HG02938 (cell line): ENCODE measurements around the gene EPN1.
A peak's percentile ranks its signal among the peaks of the same experiment; 100 is the strongest.

Source experiments
- ATAC-seq: cut with Tn5 transposase; IDR thresholded peaks from one replicate; pipeline ENCODE4 v1.9.1; 2021; ENCODE audit warnings: mild to moderate bottlenecking, moderate library complexity; ENCODE audit not compliant: unreplicated experiment

EPN1 gene

DNA sequence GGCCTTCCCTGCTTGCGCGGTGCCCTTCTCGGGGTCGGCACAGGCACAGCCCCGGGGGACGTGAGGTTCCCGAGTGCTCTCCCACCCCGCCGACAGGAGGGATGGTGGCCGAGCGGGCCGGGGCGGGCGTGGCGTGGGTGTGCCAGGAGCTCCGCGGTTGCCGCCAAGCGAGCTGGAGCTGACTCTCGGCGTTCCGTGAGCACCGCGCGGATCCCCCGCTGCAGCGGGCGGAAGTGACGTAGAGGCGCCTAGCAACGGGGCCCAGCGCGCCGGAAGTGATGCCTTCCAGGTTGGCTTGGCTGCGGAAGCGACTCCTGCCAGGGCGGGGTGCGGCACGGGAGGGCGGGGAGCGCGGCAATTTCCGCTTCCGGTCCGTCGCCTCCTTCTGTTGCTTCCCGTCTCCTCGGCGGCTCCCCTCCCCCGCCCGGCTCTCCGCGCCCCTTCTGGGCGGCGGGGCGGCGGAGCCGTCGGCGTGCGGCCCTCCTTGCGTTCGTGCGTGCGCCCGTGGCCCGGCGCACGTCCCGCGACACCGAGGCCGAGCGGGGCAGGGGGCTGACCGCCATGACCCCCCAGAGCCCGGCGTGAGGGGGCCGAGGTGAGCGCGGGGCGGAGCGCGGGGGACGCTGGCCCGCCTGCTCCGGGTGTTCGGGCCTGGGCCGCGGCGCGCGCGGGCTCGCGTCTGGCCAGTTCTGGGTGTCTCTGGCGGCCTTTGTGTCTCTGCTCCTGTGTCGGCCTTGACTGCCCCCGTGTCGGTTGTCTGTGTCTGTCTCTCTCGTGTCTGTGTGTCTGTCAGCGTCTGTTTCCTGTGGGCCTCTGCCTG is at the start of gene EPN1:
EPN1 (plus strand) TSS at position 386 of the 820 bp plus-strand sequence. CDS start 3,402 bp downstream, outside the sequence.
- ATAC-seq = peak; percentile 51

DNA sequence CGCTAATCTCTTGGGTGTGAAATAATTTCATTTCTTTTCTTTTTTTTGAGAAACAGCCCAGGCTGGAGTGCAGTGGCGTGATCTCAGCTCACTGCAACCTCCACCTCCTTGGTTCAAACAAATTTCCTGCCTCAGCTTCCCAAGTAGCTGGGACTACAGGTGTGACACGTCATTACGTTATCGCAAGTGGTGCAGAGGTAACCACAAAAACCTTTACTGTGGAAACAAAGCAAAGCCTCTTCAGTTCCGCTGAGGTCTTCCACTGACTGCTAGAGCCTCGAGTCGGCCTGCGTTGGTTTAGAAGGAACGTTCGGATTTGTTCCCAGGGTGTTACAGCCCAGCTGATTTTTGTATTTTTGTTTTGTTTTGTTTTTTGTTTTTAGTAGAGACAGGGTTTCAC is 48.7 kb upstream of the EPN1 start:
- ATAC-seq = no peak

DNA sequence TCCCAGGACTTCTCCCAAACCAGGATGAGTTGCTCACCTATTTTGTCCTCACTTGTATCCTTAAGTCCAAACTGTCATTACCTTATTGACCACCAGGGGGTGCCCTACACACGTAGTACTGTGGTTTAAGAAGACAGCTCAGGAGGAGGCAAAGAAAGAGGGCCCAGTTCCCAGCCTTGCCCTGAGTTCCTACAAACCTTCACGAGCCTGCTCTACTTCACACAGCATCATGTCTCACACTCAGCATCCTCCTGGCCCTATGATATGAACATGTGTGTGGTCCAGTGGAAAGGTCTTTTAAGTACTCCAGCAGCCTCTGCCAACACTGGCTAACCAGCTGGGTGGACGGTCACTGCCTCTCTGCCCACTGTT is 42.6 kb upstream of the EPN1 start:
- no peak for ATAC-seq

DNA sequence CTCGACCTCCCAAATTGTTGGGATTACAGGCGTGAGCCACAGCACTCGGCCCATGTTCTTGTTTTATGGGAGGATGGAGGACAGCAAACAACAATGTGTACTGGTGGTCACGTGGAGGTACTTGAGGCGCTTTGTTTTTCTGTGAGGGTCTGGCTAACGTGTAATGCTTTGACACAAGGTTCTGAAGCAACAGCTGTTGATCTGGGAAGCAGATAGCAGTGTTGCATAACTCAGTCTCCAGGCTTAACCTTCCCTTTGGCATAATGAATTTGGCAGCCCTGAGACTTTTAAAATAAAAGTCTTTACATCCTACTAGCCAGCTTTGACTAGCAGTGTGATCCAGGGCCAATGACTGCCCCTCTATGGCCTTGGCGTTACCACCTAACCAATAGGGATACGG is 41.2 kb upstream of the EPN1 start:
- no peak for ATAC-seq

- ATAC-seq = no peak
Observed at GRCh38 chr19:55635334-55635717, 39.7 kb upstream of the EPN1 start.

DNA sequence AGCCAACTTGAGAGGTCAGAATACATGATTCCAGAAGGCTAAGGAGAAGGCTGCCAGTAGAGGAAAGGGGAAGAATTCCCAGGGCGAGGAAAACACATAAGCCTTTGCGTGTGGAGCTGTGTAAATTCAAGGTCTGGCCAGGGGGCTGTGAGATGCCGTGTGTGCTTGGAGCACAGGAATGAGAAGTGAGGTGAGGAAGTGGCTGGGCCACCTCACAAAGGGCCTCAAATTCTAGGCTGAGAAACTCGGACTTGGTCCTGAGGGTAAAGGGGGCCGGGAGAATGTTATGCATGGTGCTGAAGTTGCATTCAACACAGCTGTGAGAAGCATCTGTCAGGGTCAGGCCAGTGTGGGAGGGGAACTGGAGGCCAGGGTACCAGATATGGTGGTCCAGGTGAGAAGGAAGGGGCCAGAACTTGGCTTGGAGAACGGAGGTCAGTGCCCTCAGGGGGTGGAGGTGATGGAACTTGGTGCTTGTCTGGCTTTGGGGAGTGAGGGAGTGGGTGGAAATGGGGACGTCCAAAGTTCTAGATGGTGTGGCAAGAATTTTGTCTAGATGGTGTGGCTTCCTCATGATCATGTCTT is 39.1 kb upstream of the EPN1 start:
- no peak for ATAC-seq

GRCh38 chr19:55636723-55637122 is 38.3 kb upstream of the EPN1 start:
- no peak for ATAC-seq

DNA sequence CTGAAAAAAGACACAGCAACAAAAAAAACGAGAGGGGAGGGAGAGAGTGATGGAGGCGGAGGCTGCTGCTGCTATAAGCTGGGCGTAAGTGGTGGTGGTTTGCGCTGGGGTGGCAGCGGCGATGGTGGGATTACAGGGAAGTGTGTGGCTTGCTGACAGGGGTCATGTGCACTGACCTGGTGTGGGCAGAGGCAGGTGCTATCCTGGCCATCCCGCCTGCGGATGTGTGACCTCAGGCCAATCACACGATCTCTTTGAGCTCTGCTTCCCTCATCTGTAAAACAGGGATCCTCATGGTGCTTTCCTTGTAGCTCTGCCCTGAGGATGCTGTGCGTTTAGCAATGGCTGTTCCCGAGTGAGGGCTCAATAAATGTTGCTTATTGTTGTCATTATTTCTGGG is 37.5 kb upstream of the EPN1 start:
- no peak for ATAC-seq

DNA sequence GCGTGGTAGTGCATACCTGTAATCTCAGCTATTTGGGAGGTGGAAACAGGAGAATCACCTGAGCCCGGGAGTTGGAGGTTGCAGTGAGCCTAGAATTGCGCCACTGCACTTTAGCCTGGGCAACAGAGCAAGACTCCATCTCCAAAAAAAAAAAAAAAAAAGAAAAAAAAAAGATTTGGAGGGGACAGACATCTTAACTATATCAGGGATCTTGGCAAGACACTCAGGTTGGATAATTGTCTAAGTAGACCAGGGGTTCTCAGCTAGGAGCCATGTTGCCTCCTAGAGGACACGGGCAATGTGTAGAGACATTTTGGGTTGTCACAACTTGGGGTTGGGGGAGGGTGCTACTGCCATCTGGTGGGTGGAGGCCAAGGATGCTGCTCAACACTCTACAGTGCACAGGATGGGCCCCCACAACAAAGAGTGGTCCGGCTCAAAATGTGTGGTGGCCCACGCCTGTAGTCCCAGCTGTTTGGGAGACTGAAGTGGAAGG is 36.1 kb upstream of the EPN1 start:
- no peak for ATAC-seq

DNA sequence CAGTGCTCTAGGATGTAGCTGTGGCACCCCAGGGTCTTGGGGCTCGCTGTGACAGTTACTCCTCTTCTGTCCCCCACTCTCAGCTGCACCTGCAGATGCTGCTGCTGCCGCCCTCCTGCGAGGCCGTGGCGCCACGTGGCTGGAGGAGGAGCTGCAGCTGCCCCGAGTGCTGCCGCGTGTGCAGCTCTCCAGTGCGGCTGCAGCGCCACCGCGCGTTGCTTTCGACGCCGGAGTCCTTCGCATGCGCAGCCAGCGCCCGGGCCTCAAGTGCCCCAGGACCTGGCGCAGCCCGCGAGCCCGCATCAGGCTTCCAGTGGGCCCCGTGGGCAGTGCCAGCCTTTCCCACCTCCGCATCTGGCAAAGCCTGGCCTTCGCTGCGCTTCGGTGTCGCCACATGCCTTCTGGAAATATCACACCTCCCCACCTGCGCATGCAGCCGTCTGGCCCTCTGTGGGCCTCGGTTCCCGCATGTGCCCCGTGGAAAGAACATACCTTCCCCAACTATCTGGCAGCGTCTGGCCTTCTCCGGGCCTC is 34.9 kb upstream of the EPN1 start:
- ATAC-seq = no peak

GRCh38 chr19:55640577-55641425 is 34.2 kb upstream of the EPN1 start, which contains the start of gene ZNF580:
TSS of gene ZNF580 (plus strand) at chr19:55641002. CDS start at chr19:55642509, 1,507 bp downstream.
- no peak for ATAC-seq

- ATAC-seq = no peak
Observed at GRCh38 chr19:55641426-55642152, 33.4 kb upstream of the EPN1 start.

DNA sequence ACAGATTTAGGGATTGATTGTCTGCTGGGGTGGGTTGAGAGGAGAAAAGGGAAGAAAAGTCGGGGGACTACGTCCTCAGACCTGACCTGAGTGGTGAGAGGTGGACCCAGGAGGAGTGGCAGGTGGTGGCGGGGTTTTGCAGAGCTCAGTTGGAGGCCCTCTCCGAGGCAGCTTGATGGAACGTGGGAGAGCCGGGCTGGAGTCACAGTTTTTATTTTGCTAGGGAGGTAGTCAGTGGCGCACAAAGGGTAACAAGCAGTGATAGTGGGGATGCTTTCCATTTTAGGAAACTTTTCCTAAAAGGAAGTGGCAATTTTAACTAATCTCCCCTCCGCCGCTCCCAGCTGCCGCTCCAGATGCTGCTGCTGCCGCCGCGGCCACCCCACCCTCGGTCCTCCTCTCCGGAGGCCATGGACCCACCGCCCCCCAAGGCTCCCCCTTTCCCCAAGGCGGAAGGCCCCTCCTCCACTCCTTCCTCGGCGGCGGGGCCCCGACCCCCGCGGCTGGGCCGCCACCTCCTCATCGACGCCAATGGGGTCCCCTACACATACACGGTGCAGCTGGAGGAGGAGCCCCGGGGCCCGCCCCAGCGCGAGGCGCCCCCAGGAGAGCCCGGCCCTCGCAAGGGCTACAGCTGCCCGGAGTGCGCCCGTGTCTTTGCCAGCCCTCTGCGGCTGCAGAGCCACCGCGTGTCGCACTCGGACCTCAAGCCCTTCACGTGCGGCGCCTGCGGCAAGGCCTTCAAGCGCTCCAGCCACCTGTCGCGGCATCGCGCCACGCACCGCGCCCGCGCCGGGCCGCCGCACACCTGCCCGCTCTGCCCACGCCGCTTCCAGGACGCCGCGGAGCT is 32.6 kb upstream of the EPN1 start:
- ATAC-seq = no peak

DNA sequence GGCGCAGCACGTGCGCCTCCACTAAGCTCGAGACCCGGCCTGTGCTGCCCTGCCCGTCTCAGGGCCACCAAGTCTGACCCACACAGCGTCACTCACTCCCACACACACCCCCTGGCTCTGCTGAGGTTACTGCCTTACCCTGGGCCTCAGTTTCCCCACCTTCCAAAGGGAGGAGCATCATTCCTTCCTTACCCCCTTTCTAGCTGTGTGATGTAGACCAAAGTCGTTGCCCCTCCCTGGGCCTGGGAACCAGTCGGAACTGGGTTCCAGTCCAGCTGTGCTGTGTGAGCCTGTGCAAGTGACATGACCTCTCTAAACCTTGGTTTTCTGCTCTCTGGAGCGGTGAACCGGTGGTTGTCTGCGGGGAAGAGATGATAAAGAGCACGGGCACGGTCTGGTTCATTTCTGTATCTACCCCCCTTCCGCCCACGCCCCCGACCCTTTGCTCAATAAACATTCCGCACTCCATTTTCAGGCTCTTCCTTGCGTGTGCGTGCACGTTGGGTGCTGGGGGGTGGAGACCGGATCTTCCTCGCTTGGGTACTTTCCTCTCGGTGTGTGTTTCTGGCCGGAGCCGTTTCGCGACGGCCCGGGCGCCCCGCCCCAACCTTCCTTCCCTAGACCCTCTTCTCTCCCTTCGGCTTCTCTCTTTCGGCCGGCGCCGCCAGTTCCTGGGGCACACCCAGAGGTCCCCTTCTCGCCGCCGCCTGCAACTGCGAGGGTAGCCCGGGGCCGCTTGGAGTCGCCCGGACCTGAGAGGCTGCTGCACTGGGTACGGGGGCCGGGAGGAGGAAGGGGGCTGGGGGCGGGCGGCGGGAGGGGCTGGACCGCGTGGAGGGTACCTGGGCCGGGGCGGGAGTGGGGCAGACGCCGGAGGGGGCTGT is 31.8 kb upstream of the EPN1 start, which contains the start of gene ZNF581:
ZNF581 (plus strand) TSS at position 647 of the 884 bp plus-strand sequence. CDS start 923 bp downstream, outside the sequence.
- no peak for ATAC-seq

DNA sequence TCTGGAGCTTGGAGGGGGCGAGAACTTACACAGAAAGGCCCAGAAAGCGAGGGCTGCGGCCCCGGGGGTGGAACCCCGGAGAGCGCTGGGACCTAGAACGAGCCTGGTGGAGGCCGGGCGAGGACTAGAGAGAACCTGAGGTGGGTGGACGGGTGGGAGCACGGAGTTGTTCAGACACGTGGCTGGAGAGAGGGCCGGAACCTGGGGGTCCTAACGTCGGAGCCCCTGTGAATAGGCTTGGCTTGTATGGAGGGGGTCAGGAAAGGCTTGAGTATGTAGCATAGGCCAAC is 31.2 kb upstream of the EPN1 start:
- no peak for ATAC-seq

GRCh38 chr19:55644191-55644833 is 30.7 kb upstream of the EPN1 start:
- ATAC-seq = no peak

- no peak for ATAC-seq
Observed at GRCh38 chr19:55644842-55645511, 30.0 kb upstream of the EPN1 start.

GRCh38 chr19:55645512-55645881 is 29.5 kb upstream of the EPN1 start:
- no peak for ATAC-seq
